ENCODE results near the gene KRTAP5-3. TPM values are rescaled to one million over a fixed set of nuclear protein-coding genes. Genes with fewer than 3 reads are reported as not detected.
A peak's percentile ranks its signal among the peaks of the same experiment; 100 is the strongest.

KRTAP5-3 gene
- total RNA-seq, 3 donors from 2014 or later: not detected

DNA sequence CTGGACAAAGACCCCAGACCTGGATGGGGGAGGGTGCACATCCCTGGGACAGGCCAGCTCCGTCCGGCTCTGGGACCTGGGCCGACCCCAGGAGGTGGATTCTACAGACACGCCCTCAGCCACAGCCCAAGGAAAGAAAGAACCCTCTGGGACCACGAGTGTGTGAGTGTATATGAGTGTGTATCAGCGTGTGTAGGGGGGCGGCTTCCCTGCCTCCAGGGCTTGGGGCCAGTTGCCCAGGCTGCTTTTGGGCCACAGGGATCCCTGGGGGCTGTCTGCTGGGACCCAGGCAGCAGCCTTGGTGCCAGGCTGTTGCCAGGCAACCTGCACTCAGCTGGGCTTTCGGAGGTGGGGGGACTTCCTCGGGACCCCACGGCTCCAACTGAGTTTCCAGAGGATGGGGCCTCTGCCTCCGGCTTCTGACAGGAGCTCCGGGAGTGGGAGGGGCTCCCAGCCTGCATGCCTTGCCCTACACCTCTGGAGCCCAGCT is 45.1 kb downstream of the KRTAP5-3 start:
- TF ChIP-seq, protein P1, sequence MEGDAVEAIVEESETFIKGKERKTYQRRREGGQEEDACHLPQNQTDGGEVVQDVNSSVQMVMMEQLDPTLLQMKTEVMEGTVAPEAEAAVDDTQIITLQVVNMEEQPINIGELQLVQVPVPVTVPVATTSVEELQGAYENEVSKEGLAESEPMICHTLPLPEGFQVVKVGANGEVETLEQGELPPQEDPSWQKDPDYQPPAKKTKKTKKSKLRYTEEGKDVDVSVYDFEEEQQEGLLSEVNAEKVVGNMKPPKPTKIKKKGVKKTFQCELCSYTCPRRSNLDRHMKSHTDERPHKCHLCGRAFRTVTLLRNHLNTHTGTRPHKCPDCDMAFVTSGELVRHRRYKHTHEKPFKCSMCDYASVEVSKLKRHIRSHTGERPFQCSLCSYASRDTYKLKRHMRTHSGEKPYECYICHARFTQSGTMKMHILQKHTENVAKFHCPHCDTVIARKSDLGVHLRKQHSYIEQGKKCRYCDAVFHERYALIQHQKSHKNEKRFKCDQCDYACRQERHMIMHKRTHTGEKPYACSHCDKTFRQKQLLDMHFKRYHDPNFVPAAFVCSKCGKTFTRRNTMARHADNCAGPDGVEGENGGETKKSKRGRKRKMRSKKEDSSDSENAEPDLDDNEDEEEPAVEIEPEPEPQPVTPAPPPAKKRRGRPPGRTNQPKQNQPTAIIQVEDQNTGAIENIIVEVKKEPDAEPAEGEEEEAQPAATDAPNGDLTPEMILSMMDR (IDR thresholded peaks at IDR 0.05): no peak
- H3K9me3 ChIP-seq: no peaks in the 10 kb centered on the region
- ATAC-seq (no peak), DNase-seq (peak in 1 of 3 donors; percentile 25)
- H3K36me3 ChIP-seq (ENCODE audit: low read depth): no peaks in the 10 kb centered on the region
- intact Hi-C loops (cut with DNase I, micrococcal nuclease): no loop called here
- no peak overlapping the region for H3K4me3 ChIP-seq
- peaks cover 28% of the 10 kb centered on the region for H3K4me1 ChIP-seq (ENCODE audit: low read depth)

DNA sequence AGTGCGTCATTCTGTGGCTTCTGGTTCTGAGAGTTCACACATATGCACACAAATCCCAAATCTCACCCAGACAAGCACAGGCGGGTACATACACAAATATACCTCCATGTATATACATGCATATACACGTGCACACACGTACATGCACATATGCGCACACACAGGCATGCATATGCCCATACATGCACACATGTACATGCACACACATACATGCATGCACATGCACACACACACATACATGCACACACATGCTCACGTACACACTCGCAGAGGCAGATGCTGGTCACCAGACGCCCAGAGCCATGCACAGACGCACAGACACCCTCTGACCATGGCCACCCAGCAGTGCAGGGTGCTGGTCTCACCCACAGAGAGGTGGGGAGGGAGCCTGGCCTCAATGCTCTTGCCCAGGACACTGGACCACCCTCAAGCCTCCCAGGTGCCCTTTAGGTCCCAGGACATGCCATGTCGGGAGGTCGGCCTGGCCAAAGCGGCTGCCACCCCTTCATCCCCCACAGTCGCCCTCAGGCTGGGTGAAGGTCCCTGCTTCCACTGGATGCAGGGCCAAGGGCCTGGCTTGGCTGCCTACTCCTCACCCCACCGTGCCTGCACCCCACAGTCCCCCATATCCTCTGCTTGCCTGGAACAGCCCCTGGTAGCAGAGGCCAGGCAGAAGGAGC is 45.7 kb downstream of the KRTAP5-3 start:
- ATAC-seq (no peak), DNase-seq (peak in 1 of 3 donors; percentile 21)
- Histone ChIP-seq H3K4me1 (ENCODE audit: low read depth) (peaks cover 33% of the 10 kb centered on the region), H3K4me3 (no peak overlapping the region), H3K9me3 (no peaks in the 10 kb centered on the region), H3K36me3 (ENCODE audit: low read depth) (no peaks in the 10 kb centered on the region)
- TF ChIP-seq, protein P1 (IDR thresholded peaks at IDR 0.05): no peak
- intact Hi-C loops (cut with DNase I, micrococcal nuclease): no loop called here

DNA sequence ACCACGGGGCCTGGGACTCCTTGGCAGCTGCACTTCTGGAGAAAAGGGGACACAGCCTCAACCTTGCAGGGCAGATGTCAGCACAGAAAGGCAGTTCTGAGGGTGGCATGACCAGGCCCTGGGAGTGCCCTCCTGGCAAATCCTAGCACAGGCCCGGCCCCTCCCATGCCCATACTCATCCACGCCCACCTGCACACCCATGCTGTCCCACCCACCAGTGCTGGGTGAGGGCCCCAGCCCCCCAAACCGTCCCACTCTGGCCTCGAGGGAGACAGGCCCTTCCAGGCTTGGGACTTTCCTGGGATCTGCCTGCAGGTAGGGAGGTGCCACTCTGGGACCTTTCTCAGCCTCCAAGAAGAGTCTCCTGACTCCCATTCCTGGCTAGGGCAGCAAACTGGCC is 46.3 kb downstream of the KRTAP5-3 start:
- H3K4me1 ChIP-seq (ENCODE audit: low read depth): peaks cover 33% of the 10 kb centered on the region
- no peak for DNase-seq

GRCh38 chr11:1561266-1561665 is 47.0 kb downstream of the KRTAP5-3 start:
- peaks cover 33% of the 10 kb centered on the region for H3K4me1 ChIP-seq (ENCODE audit: low read depth)
- no peak overlapping the region for H3K4me3 ChIP-seq
- TF ChIP-seq, protein P1 (IDR thresholded peaks at IDR 0.05): no peak
- intact Hi-C loops (cut with DNase I, micrococcal nuclease): no loop called here
- DNase-seq (peak in 1 of 3 donors; percentile 32), ATAC-seq (no peak)
- no peaks in the 10 kb centered on the region for H3K36me3 ChIP-seq (ENCODE audit: low read depth)
- no peaks in the 10 kb centered on the region for H3K9me3 ChIP-seq

More for the DNA sequence above, 46.3 kb downstream of the KRTAP5-3 start:
- H3K9me3 ChIP-seq: no peaks in the 10 kb centered on the region
- TF ChIP-seq, protein P1 (IDR thresholded peaks at IDR 0.05): no peak
- H3K4me3 ChIP-seq: no peak overlapping the region
- no peaks in the 10 kb centered on the region for H3K36me3 ChIP-seq (ENCODE audit: low read depth)
- ATAC-seq: no peak
- intact Hi-C loops (cut with DNase I, micrococcal nuclease): no loop called here

- Histone ChIP-seq H3K4me1 (ENCODE audit: low read depth) (peaks cover 33% of the 10 kb centered on the region), H3K4me3 (no peak overlapping the region), H3K36me3 (ENCODE audit: low read depth) (no peaks in the 10 kb centered on the region), H3K9me3 (no peaks in the 10 kb centered on the region)
- ATAC-seq (no peak), DNase-seq (no peak)
- TF ChIP-seq, protein P1 (IDR thresholded peaks at IDR 0.05): no peak
- intact Hi-C loops (cut with DNase I, micrococcal nuclease): no loop called here
Measured at GRCh38 chr11:1560649-1561251, 47.5 kb downstream of the KRTAP5-3 start.
